Measurements from ENCODE around the gene OSBPL9.
"Not testable (repeated sequence)": the region's sequence is repeated elsewhere in the genome, so short reads cannot be mapped to it uniquely, and the experiment has no call there.

Gene OSBPL9

DNA sequence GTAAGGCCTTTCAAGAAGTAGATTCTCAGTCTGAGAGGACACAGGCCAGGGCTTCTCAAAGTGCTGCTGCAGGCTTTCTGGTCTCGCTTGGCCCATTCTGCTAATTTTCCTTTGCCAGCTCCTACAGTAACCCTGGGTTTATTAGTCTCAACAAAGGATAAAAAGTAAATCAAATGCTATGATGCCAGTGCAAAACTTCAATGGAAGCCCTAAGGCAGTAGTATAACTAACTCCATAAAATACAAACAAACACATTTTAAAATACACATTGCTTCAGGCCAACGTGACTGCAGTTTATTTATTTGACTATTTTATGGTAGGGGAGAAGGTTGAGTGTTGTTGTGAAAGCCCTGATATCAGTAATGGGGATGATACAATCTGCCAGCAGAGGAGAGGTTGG, 172.0 kb downstream of the OSBPL9 start:
- no peak for DNase-seq (ENCODE audit: low read depth, low spot score)

DNA sequence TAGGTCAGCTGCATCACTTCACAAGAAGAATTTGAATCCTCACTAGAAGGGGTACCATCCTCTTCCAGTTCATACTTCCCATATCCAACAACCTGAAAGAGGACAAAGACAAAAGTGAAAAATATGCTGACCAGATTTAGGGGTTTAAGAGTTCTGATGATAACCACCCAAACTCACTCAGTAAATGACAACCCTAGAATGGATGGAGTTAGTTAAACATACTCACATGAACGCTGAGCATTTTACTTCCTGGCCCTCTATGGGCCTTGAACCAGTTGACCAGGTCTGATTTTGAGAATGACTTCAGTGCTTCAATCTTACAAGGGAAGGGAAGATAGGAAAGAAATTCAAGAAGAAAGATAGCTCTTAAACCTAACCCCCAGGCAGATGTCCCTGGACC, 172.4 kb downstream of the OSBPL9 start:
- DNase-seq (ENCODE audit: low read depth, low spot score): no peak

DNA sequence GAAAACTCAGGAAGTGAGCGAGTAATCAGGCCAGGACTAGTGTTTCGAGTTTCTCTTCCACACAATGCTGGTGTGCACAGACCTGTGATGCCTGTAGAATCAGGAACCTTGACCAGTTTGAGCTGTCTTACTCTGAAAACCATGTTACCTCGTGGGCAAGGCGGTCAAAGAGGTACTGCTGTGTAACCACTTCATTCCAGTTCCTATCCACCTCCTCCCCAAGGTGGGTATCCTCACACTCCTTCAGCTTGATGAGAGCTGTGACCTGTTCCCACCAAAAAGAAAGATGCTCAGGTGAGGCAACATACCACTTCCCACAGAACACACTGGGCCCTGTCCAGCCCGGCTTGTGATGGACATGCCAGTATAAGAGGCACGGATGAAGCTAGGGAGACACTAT, 173.5 kb downstream of the OSBPL9 start:
- no peak for DNase-seq (ENCODE audit: low read depth, low spot score)

DNA sequence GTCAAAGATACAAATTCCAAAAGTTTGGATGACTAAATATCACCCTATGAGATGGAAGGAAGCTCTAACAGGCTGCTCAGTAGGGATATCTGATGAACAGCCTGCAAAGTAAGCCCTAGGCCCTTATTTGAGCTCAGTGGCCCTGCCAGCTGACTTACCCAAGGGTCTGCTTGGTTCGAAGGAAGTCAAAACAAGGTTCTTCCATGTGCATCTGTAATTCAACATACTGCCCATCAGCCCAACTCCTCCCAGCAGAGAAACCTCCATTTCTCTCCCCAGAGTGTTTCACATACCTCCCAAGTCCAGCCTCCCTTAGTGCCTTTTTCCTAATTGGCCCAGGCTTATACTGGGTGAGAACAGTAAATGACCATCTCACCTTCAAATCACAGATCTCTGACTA, 175.0 kb downstream of the OSBPL9 start:
- no peak for DNase-seq (ENCODE audit: low read depth, low spot score)

DNA sequence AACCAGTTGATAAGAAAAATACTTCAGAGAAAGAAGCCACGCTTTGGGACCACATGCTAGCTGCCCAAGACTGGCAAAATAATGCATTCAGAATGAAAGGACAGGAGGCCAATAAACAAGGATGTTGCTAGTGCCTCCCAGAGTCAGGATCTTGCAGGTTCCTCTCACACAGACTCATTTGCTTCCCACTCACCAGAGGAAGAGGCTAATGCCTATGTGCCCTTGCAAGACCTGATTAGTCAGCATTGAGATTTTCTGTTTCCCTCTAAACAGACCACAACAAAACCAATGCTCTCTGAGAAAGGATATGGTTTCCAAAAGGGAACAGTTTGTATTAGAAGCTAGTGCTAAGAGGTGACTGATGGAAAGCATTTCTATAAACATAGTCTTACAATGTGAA, 176.0 kb downstream of the OSBPL9 start:
- DNase-seq (ENCODE audit: low read depth, low spot score): no peak

DNA sequence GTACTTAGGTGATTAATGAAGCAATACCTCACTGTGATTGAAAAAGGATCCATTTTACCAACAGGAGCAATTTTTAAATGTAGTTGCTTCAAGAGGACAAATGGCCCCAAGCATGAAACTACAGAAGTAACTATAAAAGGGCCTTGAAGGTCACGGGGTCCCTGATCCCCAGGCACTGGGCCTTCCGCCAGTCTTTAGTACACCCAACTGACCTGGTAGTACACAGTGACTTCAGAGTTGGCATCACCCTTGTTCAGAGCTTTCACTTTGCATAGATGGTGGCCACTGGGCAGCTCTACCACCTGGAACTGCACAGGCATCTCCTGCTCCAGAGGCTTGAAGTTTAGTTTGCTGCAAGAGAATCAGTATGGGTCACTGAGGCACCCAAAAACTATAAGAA, 177.4 kb downstream of the OSBPL9 start:
- DNase-seq (ENCODE audit: low read depth, low spot score): no peak

DNA sequence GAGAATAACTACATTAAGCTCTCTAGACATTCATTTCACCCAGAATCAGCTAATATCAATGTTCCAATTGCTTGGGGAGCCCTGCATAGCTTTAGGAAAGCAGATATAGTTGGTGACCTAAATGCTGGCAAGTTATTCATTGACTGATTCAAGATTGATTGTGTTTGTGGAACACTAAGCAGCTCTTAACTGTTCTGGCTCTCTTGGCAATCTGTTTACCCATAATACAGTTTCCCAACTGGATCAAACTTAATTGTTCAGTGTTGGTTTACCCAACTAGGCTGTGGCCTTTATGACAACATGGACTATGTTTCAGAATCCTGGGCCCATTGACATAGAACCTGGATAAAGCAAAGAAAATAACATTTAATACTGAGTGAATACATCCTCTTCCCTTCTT, 178.0 kb downstream of the OSBPL9 start:
- no peak for DNase-seq (ENCODE audit: low read depth, low spot score)

DNA sequence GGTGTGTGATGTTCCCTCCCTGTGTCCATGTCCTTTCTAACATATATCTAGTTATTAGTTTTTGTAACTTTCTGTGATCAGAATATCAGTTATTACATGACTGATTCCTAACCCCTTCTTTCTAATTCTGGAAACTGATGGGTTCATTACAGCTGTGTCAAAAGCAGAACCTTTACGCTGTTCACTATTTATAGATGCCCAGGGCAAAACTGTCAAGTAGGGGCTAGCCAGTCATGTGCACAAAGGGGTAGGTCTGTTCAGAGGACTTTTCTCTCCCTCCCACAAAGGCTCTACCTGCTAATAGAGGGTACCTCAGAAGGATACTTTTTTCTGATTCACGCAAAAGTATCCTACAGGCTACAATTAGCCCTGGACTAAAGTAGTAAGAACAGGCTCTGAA, 182.5 kb downstream of the OSBPL9 start:
- no peak for DNase-seq (ENCODE audit: low read depth, low spot score)

DNA sequence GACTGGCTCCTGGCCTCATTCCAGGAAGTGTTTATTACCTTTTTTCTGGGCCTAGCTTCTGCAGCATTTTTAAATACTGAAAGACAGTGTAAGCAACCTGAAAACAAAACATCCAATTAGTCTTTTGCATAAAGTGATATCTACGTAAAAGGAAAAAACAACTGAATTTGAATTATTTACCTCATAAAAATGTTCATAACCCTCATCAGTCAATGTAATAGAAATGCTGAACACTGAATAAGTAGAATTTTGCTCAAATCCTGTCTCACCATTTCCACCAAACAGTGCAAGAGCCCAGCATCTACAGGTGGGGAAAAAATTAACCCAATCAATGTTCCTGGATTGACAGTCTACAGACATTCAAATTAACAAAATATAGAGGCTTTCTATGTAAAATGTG, 197.6 kb downstream of the OSBPL9 start:
- no peak for DNase-seq (ENCODE audit: low read depth, low spot score)

DNA sequence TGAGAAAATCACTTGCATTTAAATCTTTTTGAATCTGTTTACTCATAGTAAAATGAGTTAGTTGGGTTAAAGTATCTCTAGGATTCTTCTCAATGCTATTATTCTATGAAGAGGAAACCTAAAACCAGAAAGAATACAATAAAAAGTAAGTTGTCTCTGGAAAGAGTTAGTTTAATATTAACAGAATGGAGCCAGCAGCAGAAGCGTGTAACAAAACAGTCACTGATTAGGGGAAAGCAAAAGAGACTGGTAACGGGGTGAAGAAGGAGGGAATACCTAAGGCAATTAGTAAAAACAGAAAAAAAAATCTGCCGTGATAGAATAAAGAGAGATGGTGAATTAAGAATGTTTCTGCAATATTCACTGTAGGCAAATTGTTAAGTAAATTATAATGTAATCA, 201.6 kb downstream of the OSBPL9 start:
- DNase-seq (ENCODE audit: low read depth, low spot score): no peak

DNA sequence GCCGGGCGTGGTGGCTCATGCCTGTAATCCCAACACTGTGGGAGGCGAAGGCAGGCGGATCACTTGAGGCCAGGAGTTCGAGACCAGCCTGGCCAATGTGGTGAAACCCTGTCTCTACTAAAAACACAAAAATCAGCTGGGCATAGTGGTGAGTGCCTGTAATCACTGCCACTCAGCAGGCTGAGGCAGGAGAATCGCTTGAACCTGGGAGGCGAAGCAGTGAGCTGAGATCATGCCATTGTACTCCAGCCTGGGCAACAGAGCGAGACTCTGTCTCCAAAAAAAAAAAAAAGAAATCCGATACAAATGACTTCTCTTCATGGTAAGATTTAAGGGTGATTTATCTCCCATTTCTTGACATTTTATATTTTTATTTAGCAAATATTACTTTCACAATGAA, 202.1 kb downstream of the OSBPL9 start:
- not testable (repeated sequence) for DNase-seq (ENCODE audit: low read depth, low spot score)

DNA sequence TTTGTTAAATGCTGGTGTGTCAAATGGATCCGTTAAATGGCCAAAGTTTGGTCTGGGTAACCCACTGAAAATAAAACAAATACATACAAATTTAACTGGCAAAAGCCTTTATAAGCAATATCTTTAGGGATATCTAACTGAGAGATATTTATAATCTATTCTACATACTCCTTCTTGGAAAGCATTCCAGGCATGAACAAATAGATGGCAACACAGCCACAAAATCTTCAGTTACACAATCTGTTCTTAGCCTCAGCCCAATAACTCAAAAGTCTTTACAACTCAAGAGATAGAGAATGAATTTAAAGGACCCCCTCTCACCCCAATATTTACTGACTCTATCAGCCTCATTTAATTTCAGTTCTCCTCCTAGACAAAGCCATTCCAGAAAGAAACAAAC, 202.9 kb downstream of the OSBPL9 start:
- no peak for DNase-seq (ENCODE audit: low read depth, low spot score)

DNA sequence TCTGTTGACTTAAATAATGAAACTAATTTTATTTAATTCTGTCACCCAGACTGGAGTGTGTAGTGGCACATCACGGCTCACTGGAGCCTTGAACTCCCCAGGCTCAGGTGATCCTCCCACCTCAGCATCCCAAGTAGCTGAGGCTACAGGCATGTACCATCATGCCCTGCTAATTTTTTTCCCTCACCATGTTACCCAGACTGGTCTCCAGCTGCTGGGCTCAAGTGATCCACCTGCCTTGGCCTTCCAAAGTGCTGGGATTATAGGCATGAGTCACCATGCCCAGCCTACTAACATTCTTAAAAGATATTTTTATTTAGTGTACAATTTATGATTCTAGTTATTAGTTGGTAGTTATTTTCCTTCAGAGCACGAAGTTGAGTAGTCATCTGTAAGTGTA, 212.2 kb downstream of the OSBPL9 start:
- DNase-seq (ENCODE audit: low read depth, low spot score): no peak

DNA sequence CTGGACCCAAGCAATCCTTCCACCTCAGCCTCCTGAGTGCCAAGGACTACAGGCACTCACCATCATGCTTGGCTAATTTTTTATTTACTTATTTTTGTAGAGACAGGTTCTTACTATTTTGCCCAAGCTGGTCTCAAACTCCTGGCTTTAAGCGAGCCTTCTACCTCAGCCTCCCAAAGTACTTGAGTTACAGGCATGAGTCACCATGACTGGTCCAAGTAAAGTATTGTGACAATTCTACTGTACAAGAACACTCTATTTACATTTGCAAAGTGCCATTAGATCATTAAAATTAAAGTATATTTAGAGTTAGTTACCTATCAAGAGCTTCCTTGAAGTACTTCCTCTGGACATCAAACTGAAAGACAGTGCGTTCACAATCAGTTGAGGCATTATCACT, 216.8 kb downstream of the OSBPL9 start:
- DNase-seq (ENCODE audit: low read depth, low spot score): no peak

DNA sequence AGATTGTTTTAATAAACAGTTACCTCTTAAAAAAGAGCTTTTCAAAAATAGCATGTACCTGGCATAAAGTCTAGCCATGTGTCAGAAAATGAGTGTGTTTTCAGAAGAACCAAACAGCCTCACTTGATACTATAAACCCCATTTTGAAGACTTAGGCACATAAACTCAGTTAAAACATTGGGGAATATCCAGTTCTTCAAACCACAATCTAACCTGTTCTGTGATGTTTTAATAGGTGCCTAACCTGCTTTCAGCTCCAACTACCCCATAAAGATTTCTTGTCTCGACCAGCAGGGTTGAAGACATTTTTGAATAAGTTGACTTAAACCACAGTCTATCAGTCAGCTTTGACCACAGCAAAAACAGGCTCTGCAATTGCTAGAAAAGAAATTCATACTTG, 220.4 kb downstream of the OSBPL9 start:
- no peak for DNase-seq (ENCODE audit: low read depth, low spot score)

Data from brain pericyte (primary cell).